A549 treated with RU486 at 1 μM for 4 hours (cell line): Measurements from ENCODE around the gene RASAL2. TPM values are rescaled to one million over a fixed set of nuclear protein-coding genes. Genes with fewer than 3 reads are reported as not detected.

Experiments used
- total RNA-seq: library from RNA; stranded (reverse); fragments of 200-300 nt; extraction: Qiagen RNA extraction; gene quantifications from 5 replicates; pipeline ENCODE4 v1.2.3, GENCODE V29; 2022; ENCODE audit warnings: low read depth

RASAL2 gene
- total RNA-seq = 17.0 to 22.3 TPM (median 18.6 TPM) in 5 replicates

GRCh38 chr1:178093951-178094738 lies at the start of gene RASAL2:
Gene RASAL2 (plus strand): TSS chr1:178094104. CDS start chr1:178094493, 389 bp downstream.

GRCh38 chr1:178496410-178497135 lies 402.7 kb downstream of the RASAL2 start, which contains the start of gene CLEC20A:
Gene CLEC20A (minus strand): TSS chr1:178496964. CDS start chr1:178496939, 25 bp downstream.

DNA sequence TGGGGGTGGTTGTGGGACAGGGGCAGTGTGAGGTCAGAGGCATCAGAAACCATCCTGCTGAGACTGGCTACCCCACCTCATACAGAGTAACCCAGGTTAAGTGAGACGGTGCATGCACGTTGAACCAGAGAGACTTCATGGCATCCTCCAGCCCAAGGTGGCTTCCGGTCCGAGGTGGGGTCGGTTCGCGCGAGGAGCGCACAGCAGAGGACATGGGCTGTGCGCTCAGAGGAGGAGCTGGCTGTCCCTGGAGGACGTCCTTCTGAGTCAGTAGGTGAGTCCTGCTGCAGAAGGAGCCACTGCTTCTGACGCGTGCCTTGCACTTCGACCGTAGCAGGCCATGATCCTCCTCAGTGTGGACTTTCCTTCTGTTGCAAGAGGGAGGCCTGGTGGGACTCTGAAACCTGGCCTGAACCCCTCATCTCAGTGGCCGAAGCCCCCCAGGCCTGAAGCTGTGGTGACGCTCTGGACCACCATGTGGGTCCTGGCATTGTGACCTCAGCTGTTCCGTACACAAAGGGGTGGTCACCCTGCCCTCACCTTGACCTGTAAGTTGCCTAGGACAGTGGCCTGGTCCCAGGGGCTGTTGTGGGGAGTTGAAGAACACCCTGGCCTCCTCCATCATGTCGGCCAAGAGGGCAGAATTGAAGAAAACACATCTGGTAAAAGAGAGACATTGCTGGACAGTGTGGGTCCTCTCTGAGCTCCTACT lies 418.8 kb downstream of the RASAL2 start, which contains the start of gene TEX35:
Gene TEX35, plus strand, starts transcription at position 544 of the 712 bp plus-strand sequence. Its CDS starts 80 bp downstream, at position 624.

Other genes starting within 250 kb of the RASAL2 start
- 0.49 to 1.4 TPM (median 0.79 TPM) in 5 replicates for gene SEC16B, start 124.0 kb upstream of the RASAL2 start, total RNA-seq